Right kidney (tissue), 1 donor: ENCODE results near the gene BANK1.

Experiments used
- DNase-seq: peaks from one replicate; pipeline ENCODE4 v3.0.0-alpha.2; 2016

The BANK1 gene

GRCh38 chr4:101961144-101961543 is 170.6 kb downstream of the BANK1 start:
- DNase-seq = no peak

DNA sequence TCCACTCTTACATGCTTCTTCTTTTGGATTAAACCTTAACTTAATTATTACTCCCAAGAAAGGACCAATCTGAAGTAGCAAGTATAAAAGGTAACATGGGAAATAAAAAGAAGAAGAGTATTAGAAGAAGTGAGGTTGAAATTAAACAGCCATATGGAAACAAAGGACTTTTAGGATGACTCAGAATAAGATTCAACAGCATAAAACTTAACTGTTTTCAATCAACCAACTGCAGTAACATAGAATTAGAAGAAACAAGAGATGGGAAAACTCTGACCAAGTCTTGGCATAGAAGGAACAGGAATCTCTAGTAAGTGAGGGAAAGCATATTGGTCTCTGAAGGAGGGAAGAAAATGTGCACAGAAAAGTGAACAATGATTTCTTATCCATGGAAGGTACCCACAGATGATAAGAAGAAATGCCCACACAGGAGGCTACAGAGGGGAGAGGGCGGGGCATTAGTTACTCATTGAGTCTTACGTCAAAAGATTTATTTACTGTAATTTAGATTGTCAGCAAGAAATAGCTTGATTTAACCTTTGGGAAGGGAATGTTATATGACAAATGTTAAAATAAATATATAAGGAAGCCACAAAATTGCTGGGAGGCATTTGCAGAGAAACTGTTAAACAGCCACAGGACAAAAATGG is 177.3 kb downstream of the BANK1 start:
- no peak for DNase-seq

DNA sequence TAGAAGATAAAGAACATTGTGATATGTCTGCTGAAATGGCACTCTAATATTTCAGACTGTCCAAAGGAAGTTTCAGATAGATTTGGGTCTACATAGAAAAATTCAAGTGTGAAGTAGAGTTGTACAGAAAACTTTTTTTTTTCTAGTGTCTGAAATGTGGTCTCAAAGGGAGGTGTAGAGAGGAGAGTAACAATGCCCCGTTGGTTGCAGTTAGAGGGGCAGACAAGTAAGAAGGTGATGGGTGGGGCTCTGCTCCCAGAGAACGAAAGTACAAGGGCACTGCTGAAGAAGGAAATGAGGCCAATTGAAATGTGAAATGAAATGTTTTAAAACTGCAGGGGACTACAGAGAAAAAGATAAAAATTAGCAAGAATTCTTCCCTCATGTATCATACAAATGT is 177.8 kb downstream of the BANK1 start:
- no peak for DNase-seq

GRCh38 chr4:101969965-101970364 is 179.4 kb downstream of the BANK1 start:
- DNase-seq = no peak

- no peak for DNase-seq
These were observed 180.1 kb downstream of the BANK1 start for GRCh38 chr4:101970547-101971155.

DNA sequence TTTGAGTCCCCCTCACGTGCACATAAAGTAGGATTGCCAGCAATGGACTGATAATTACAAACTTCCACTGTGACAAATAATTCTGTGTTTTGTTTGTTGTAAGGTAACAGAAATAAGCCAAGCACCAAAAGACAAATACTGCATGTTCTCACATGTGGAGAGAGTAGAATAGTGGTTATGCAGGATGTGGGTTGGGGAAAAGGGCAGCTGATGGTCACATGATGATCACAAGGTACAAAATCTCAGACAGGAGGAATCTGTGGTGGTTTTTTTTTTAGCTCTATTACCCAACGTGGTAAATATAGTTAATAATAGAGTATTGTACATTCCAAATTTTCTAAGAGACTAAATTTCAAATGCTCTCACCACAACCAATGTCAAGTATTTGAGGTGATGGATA is 182.3 kb downstream of the BANK1 start:
- no peak for DNase-seq

DNA sequence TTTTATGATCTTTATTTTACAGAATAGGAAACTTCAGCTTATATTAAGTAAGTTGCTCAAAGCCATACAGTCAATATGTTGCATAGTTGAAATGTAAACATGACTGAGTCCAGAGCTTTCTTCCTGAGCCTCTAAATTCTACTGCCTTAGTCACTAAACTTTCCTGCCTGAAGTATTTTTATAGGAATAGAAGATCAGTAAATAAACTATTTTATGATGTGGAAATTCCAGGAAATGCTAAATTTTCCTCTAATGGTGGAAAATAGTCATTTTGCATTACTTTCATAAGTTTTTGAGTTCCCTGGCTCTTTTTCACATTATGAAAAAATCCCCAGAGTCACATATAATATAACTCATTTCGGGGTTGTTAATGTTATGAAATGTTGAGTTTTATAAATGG is 182.8 kb downstream of the BANK1 start:
- DNase-seq = no peak

GRCh38 chr4:101977076-101977475 is 186.5 kb downstream of the BANK1 start:
- DNase-seq = no peak

- DNase-seq = no peak
These were observed 191.2 kb downstream of the BANK1 start for GRCh38 chr4:101981756-101982155.

- no peak for DNase-seq
These were observed 193.3 kb downstream of the BANK1 start for GRCh38 chr4:101983835-101984234.

DNA sequence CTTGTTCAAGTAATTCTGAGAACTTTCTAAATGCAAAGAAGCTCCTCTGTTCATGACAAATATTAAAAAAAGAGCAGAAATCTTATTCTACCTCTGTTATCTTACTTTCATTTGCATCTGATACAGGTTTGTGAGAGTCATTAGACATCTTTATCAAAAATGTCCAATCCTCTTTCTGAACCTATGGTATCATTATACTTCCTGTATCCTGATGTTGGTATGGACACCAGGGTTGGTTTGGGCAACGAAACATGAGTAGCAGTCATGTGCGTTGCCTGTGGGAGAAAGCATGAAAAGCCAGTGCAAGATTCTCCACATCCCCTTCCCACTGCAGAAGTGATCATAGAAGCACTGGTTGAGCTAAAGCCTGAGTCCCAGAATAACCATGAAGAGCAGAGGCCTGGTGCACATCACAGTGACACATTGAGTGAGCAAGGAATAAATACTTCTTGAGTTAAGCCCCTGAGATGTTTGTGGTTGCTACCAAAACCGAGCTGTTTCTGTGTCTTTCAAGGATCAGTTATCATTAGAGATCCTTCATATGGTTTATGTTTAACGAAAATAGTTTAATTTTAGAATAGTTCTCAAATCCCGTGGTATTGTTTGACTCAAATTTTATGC is 197.2 kb downstream of the BANK1 start:
- no peak for DNase-seq

DNA sequence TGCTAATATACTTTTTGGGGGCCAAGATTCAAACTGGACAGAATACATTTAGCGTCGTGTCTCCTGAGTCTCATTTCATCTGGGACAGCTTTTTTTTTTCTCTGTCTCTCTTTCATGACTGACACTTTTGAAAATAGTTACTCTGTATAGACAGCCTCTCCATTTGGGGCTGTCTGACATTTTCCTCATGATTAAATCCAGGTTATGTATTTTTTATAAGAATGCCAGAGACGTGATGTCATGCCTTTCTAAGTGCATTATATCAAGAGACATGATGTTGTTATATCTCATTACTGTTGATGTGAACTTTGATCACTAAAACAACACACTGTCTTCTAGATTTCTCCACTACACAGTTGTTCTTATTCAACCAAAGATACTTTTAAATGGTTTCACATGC is 199.0 kb downstream of the BANK1 start:
- DNase-seq = no peak

- no peak for DNase-seq
These were observed 201.9 kb downstream of the BANK1 start for GRCh38 chr4:101992446-101992845.

DNA sequence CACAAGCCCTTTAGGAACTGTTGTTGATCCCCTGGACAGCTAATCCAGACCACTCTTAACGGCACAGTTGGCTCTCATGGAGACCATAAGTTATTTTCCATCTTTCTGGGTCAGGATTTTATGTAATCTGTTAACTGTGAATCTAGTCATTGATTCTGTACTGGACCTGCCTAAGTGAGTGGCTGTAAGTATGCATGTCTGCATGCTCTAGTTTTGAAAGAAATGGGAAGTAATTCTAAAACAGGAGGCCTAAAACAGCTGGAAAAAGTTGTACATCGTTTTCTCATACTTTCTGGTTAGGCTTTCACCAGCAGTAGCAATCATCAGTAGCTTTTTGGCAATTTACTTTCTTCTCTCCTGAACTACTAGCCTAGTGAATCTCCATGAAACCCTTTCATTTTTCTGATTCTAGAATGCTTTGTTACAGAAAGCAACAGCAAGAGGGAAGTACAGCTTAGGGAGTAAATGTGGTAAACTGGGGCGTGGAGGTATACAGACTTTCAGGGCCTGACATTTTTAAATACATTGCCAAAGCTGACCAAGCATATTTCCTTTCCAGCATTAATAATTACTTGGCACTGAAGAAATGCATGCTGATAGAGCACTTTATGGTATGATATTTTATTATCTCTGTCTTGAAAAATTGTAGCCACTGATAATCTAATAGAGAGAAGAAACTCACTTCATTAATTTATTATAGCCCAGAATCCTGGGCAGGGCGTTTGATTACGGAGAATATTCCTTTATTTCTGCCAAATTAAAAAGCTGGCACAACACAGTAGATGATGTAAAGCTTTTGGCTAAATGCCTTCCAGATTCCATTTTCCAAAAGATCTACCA is 202.7 kb downstream of the BANK1 start:
- DNase-seq = no peak

- DNase-seq = no peak
These were observed 203.6 kb downstream of the BANK1 start for GRCh38 chr4:101993842-101994775.

DNA sequence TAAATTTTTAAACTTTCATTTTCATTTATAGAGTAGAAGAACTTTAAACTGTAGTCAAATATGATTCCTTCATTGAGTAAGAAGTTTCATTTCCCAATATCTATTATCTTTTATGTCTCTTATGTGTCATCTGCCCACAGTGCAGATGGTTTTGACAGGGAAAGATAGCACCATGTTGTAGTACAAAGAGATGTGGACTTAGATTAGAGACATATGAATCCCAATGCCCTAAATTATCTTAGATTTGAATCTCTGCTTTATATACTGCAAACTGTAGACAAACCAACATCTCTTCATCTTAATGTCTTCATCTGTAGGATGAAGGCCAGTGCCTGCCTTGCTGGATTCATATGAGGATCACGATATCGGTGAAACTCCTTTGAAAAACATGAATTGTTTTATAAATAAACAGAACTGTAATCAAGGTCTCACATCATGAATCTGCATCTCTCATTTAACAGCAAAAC is 217.5 kb downstream of the BANK1 start:
- no peak for DNase-seq

DNA sequence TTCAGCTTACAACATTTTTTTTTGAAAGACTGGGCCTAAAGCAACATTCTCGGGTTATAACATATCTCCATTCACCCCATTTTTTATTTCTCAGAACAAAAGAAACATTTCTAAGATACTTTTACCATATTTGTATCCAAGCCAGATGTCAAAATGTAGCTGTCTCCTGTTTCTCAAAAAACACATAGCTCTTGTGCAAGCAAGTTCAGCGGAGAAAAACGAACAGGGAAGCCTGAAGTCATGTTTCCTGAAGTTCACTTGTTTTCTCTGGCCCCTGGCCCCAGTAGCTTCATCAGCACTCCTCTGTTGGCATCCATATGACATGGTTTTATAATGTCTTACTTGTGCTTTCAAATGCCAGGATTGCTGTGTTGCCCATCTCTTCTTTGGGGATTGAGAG is 218.2 kb downstream of the BANK1 start:
- no peak for DNase-seq

- DNase-seq = no peak
These were observed 231.8 kb downstream of the BANK1 start for GRCh38 chr4:102022343-102022742.

GRCh38 chr4:102027961-102028360 is 237.4 kb downstream of the BANK1 start:
- DNase-seq = no peak

DNA sequence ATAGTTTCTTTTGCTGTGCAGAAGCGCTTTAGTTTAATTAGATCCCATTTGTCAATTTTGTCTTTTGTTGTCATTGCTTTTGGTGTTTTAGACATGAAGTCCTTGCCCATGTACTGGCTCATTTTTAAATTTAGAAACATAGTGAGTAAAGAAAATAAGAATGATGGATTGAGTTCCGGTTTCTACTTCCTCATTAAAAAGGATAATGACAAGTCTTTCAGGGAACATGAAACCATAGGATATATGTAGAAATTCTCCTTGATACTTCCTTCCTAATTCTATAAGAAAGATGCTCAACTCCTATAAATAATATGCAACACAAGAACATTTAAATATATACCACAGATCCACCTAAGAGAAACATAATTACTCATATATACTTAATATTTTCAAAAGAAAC is 240.9 kb downstream of the BANK1 start:
- DNase-seq = no peak

DNA sequence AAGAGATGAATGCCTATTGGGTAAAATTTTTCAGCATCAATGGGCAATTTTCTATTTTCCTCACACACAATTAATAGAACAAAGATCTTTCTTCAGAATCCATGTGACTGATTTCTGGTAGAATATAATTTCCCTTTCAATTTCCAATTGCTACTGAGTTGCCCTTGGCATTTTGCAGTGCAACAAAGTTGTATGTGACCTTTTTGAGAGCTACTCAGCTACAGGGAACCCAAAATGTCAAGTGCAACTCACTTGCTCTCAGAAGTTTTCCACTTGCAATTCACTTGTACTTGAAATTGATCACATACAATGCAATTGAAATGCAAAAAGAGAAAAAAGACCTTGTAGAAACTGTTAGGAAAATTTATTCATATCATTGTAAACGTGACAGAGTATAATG is 245.5 kb downstream of the BANK1 start:
- DNase-seq = no peak
